Keratinocyte (primary cell): ENCODE measurements around the gene FAM234A. TPM values are rescaled to one million over a fixed set of nuclear protein-coding genes. Genes with fewer than 3 reads are reported as not detected.

Experiments
- DNase-seq: peaks from one replicate; pipeline ENCODE4 v3.0.0-alpha.2; 2011; ENCODE audit warnings: low read depth, missing footprints, low spot score
- FAIRE-seq: peaks from 2 replicates; lab custom pipeline; 2011; peaks lifted over from hg19 to GRCh38; lab: Jason Lieb, UNC
- H2AFZ ChIP-seq: 2 replicates; pipeline ENCODE4 v1.6.0; 2012; ENCODE audit warnings: low read length, control low read depth, inconsistent platforms; ENCODE audit not compliant: control insufficient read depth
- H3K27ac ChIP-seq: 2 replicates; pipeline ENCODE4 v1.5.1; 2011; ENCODE audit warnings: low read length; ENCODE audit not compliant: control insufficient read depth, insufficient read depth
- H3K27me3 ChIP-seq: 3 replicates; pipeline ENCODE4 v1.6.0; 2011; ENCODE audit warnings: low read length; ENCODE audit not compliant: control insufficient read depth, insufficient read depth; ENCODE audit errors: extremely low read depth
- H3K36me3 ChIP-seq, 2 experiments: 2 replicates in 1 of 2; 3 replicates in 1 of 2; pipeline ENCODE4 v1.5.1; 2011; ENCODE audit warnings: low read length in 2 of 2, mild to moderate bottlenecking in 1 of 2; ENCODE audit not compliant: control insufficient read depth in 2 of 2, insufficient read depth in 2 of 2; ENCODE audit errors: extremely low read depth in 1 of 2
- H3K4me1 ChIP-seq: 3 replicates; pipeline ENCODE4 v1.5.1; 2011; ENCODE audit warnings: low read length; ENCODE audit not compliant: control insufficient read depth, insufficient read depth; ENCODE audit errors: extremely low read depth
- H3K4me2 ChIP-seq: 3 replicates; pipeline ENCODE4 v1.6.0; 2011; ENCODE audit warnings: low read depth, low read length; ENCODE audit not compliant: control insufficient read depth, insufficient read depth; ENCODE audit errors: extremely low read depth
- H3K4me3 ChIP-seq, 3 experiments: fragments of 200-600 bp in 1 of 3; sonication (generic) in 1 of 3; 2 replicates in 2 of 3; 3 replicates in 1 of 3; pipeline ENCODE4 v1.5.1; 2011 to 2016; ENCODE audit warnings: low read length in 3 of 3, mild to moderate bottlenecking in 3 of 3, control low read depth in 2 of 3, inconsistent platforms in 1 of 3, low read depth in 1 of 3, mixed read lengths in 1 of 3, mixed run types in 1 of 3, moderate library complexity in 1 of 3; ENCODE audit not compliant: control insufficient read depth in 2 of 3, insufficient read depth in 2 of 3; ENCODE audit errors: extremely low read depth in 1 of 3
- H3K79me2 ChIP-seq: 2 replicates; pipeline ENCODE4 v1.6.0; 2012; ENCODE audit warnings: low read length; ENCODE audit not compliant: control insufficient read depth, insufficient read depth
- H3K9ac ChIP-seq: 3 replicates; pipeline ENCODE4 v1.6.0; 2011; ENCODE audit warnings: low read length; ENCODE audit not compliant: control insufficient read depth, insufficient read depth; ENCODE audit errors: extremely low read depth
- H3K9me1 ChIP-seq: 3 replicates; pipeline ENCODE4 v1.6.0; 2011; ENCODE audit warnings: low read length; ENCODE audit not compliant: control insufficient read depth, insufficient read depth; ENCODE audit errors: extremely low read depth
- H3K9me3 ChIP-seq: 2 replicates; pipeline ENCODE4 v1.5.1; 2012; ENCODE audit warnings: low read depth, low read length; ENCODE audit not compliant: control insufficient read depth
- H4K20me1 ChIP-seq: 3 replicates; pipeline ENCODE4 v1.6.0; 2011; ENCODE audit warnings: low read length; ENCODE audit not compliant: control insufficient read depth, insufficient read depth; ENCODE audit errors: extremely low read depth
- CTCF ChIP-seq, 3 experiments: IDR thresholded peaks in 1 of 3; conservative IDR thresholded peaks in 1 of 3; optimal IDR thresholded peaks in 1 of 3; 2 replicates in 2 of 3; 3 replicates in 1 of 3; pipeline versions ENCODE3 to v1.5.1; 2011; ENCODE audit warnings: low read length in 3 of 3, mild to moderate bottlenecking in 3 of 3, moderate library complexity in 2 of 3, control low read depth in 1 of 3, inconsistent platforms in 1 of 3; ENCODE audit not compliant: insufficient read depth in 2 of 3; ENCODE audit errors: extremely low read depth in 1 of 3
- EZH2 ChIP-seq: IDR thresholded peaks from one replicate; pipeline ENCODE4 v1.6.1; 2012; ENCODE audit warnings: inconsistent platforms, mild to moderate bottlenecking, low read length, moderate library complexity
- dilution Hi-C: fragments of 300-500 bp; cut with MboI; formaldehyde crosslinking; loops from one replicate; pipeline ENCODE4 v1.7.0; 2020; ENCODE audit warnings: low sequenced_read_pairs; ENCODE audit not compliant: extremely low pct_ligation_motif_present
- polyA plus RNA-seq, 5 experiments: library from polyadenylated mRNA; depleted of rRNA in 3 of 5; stranded (reverse) in 3 of 5; stranded (forward) in 1 of 5; unstranded in 1 of 5; fragments of >200 nt; gene quantifications; 1 replicate in 1 of 5; 2 replicates in 3 of 5; 3 replicates in 1 of 5; pipeline versions ENCODE4 v1.2.1 to v1.2.3, GENCODE V29; 2011 to 2012; ENCODE audit warnings: missing spikeins in 2 of 5, low read depth in 1 of 5, low replicate concordance in 1 of 5

The FAM234A gene
- polyA plus RNA-seq, 1 donor (not counting 4 experiments of a cell fraction or from before 2014, with no cell fraction given), result 18.3 TPM

DNA sequence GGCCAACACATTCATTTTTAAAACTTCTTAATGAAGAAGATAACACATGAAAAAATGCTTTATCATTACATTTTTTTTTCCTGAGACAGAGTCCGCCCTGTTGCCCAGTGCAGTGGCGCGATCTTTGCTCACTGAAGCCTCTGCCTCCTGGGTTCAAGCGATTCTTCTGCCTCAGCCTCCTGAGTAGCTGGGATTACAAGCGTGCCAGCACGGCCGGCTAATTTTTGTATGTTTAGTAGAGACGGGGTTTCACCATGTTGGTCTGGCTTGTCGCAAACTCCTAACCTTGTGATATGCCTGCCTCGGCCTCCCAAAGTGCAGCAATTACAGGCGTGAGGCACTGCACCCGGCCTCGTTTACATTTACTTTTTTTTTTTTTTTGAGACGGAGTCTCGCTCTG is 41.2 kb upstream of the FAM234A start:
- FAIRE-seq (no peak), DNase-seq (no peak)
- Histone ChIP-seq H3K9me1 (no peaks in the 10 kb centered on the region), H4K20me1 (peaks cover 9% of the 10 kb centered on the region), H3K27me3 (no peaks in the 10 kb centered on the region), H3K4me3 (no peak overlapping the region), H3K79me2 (peaks cover 3% of the 10 kb centered on the region), H2AFZ (no peak overlapping the region), H3K36me3 (peaks cover 38 to 41% of the 10 kb centered on the region in 2 experiments), H3K27ac (no peak overlapping the region), H3K9me3 (no peaks in the 10 kb centered on the region), H3K4me2 (no peak overlapping the region), H3K4me1 (no peaks in the 10 kb centered on the region), H3K9ac (no peak overlapping the region)
- TF ChIP-seq CTCF (optimal IDR thresholded peaks at IDR 0.05 in 1 of 3, IDR thresholded peaks at IDR 0.05 in 1 of 3, conservative IDR thresholded peaks at IDR 0.05 in 1 of 3; ENCODE audit: extremely low read depth in 1 of 3, insufficient read depth in 2 of 3, low read length in 3 of 3) (no peak), EZH2 (no peak)
- dilution Hi-C loops, result no loop called here

DNA sequence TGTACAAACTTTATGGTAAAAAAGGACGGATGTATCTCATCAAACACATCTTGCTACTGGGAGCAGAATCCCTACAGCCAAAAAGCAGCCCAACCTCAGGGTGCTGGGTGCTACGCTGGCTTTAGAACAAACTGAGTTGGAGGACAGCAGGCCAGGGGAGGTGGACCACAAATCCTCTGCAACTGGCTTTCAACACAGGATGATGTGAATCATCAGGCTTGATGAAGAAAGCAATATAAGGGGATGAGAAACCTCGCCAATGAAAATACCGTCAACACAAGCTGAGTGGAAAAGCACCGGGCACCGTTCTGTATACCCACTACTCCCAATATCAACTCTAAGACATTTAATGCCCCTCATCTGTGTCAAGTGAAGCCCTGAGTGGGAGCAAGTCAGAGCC is 40.1 kb upstream of the FAM234A start:
- Histone ChIP-seq H4K20me1 (peaks cover 9% of the 10 kb centered on the region), H3K27ac (no peak overlapping the region), H3K79me2 (peaks cover 3% of the 10 kb centered on the region), H3K4me2 (no peak overlapping the region), H3K27me3 (no peaks in the 10 kb centered on the region), H3K9ac (no peak overlapping the region), H3K9me3 (no peaks in the 10 kb centered on the region), H3K36me3 (peaks cover 37 to 44% of the 10 kb centered on the region in 2 experiments), H3K9me1 (no peaks in the 10 kb centered on the region), H3K4me3 (no peak overlapping the region), H2AFZ (no peak overlapping the region), H3K4me1 (no peaks in the 10 kb centered on the region)
- FAIRE-seq (no peak), DNase-seq (no peak)
- no peak for TF ChIP-seq EZH2
- TF ChIP-seq CTCF (optimal IDR thresholded peaks at IDR 0.05 in 1 of 3, IDR thresholded peaks at IDR 0.05 in 1 of 3, conservative IDR thresholded peaks at IDR 0.05 in 1 of 3; ENCODE audit: extremely low read depth in 1 of 3, insufficient read depth in 2 of 3, low read length in 3 of 3), result no peak
- dilution Hi-C loops, result no loop called here
